ENCODE measurements around the gene PTPRM. TPM values are rescaled to one million over a fixed set of nuclear protein-coding genes. Genes with fewer than 3 reads are reported as not detected.

PTPRM gene
- total and polyA plus RNA-seq, 2 of the 8 experiments (the other 6 are each of a cell fraction or from before 2014, with no cell fraction given), result 4.1 to 7.0 TPM

DNA sequence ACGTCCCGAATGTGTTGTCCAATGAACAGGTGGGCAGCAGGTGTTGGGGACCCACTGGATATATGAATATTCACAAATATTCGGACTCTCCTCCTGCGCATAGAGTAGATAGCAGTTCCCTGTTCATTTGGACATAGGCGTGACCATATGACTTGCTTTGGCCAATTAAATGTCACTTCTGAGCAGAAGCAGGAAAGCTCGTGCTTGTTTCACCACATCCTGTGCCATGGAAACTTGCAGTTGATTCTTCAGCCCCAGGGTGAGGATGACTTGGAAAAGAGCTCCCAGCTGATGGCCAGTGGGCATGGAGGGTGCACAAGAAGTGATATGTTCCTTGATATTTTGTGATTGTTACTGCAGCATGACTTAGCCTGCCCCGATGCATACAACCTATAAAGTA is 52.6 kb downstream of the PTPRM start:
- H3K79me2 ChIP-seq (ENCODE audit: control insufficient read depth in 1 of 2, insufficient read depth in 2 of 2, low read length in 2 of 2), result no peaks in the 10 kb centered on the region
- DNase-seq (ENCODE audit: low read depth in 1 of 2, low spot score in 2 of 2) (no peak), FAIRE-seq (no peak)
- H2AFZ ChIP-seq (ENCODE audit: low read length), result no peak overlapping the region
- H2BK15ac ChIP-seq (ENCODE audit: low read length), result no peak overlapping the region
- no peaks in the 10 kb centered on the region for H3K79me1 ChIP-seq (ENCODE audit: low read depth, low read length)
- H3K4me1 ChIP-seq (replicated peaks in 1 of 4; ENCODE audit: control insufficient read depth in 3 of 4, insufficient read depth in 4 of 4, low read length in 3 of 4), result peaks cover 0 to 3% (median 0%) of the 10 kb centered on the region in 4 experiments; a peak in 1 of 7 replicates
- H4K8ac ChIP-seq (ENCODE audit: extremely low read depth, insufficient read depth, low read length), result no peak overlapping the region
- CTCF ChIA-PET (ENCODE audit: partially characterized antibody), result interaction anchor here (0.7 to 1.8 kb wide), 3 partner anchors 12 to 252 kb away, joined by 3 to 5 read pairs (median 3); no protein-coding TSS in a partner anchor
- POLR2A ChIA-PET (ENCODE audit: partially characterized antibody), result interaction anchor here (0.5 kb wide), 1 partner anchor 222 kb away, joined by 3 read pairs; no protein-coding TSS in a partner anchor
- H2BK20ac ChIP-seq (ENCODE audit: low read length), result no peak overlapping the region
- no peaks in the 10 kb centered on the region for H3K9me3 ChIP-seq (ENCODE audit: insufficient read depth in 2 of 2, low read depth in 1 of 2, low read length in 1 of 2)
- H2AK5ac ChIP-seq (ENCODE audit: low read depth, low read length), result no peak overlapping the region
- no peak overlapping the region for H3K4me2 ChIP-seq (ENCODE audit: insufficient read depth in 1 of 2, low read depth in 2 of 2, low read length in 2 of 2)
- H3K27ac ChIP-seq (ENCODE audit: low read depth, low read length), result no peak overlapping the region
- H3K18ac ChIP-seq (ENCODE audit: extremely low read depth, low read length), result no peak overlapping the region
- H3K23me2 ChIP-seq (ENCODE audit: low read depth, low read length), result no peaks in the 10 kb centered on the region; the same call in 1 of the 2 replicates
- H3K9ac ChIP-seq (replicated peaks in 1 of 4; ENCODE audit: extremely low read depth in 1 of 4, low read depth in 3 of 4, low read length in 3 of 4), result no peak overlapping the region
- H4K20me1 ChIP-seq (replicated peaks in 1 of 2; ENCODE audit: control insufficient read depth in 1 of 2, insufficient read depth in 2 of 2, low read length in 2 of 2), result no peaks in the 10 kb centered on the region
- no peak overlapping the region for H4K5ac ChIP-seq (ENCODE audit: insufficient read length, low read depth, low read length)
- no peak overlapping the region for H4K91ac ChIP-seq (replicated peaks; ENCODE audit: insufficient read length, low read length)
- H3K56ac ChIP-seq (replicated peaks; ENCODE audit: insufficient read length, low read depth, low read length), result no peak overlapping the region
- H2BK120ac ChIP-seq (replicated peaks; ENCODE audit: low read depth, low read length), result no peak overlapping the region
- H3K27me3 ChIP-seq (replicated peaks in 1 of 4; ENCODE audit: control insufficient read depth in 3 of 4, extremely low read depth in 1 of 4, insufficient read depth in 3 of 4, low read length in 3 of 4), result no peaks in the 10 kb centered on the region
- TF ChIP-seq POU5F1 (IDR thresholded peaks at IDR 0.05; ENCODE audit: low read depth, low read length), result no peak
- TF ChIP-seq EGR1 (IDR thresholded peaks at IDR 0.05; ENCODE audit: borderline replicate concordance, low read depth, low read length), result no peak
- TF ChIP-seq TAF1 (IDR thresholded peaks at IDR 0.05; ENCODE audit: low read depth, low read length), result no peak
- TF ChIP-seq HDAC2 (IDR thresholded peaks at IDR 0.05; ENCODE audit: borderline replicate concordance in 1 of 2, low read depth in 2 of 2, low read length in 2 of 2), result no peak
- TF ChIP-seq SAP30 (IDR thresholded peaks at IDR 0.05; ENCODE audit: insufficient read depth, insufficient replicate concordance, low read length), result no peak
- TF ChIP-seq SIX5 (IDR thresholded peaks at IDR 0.05; ENCODE audit: low read depth, low read length), result no peak
- TF ChIP-seq EP300 (IDR thresholded peaks at IDR 0.05; ENCODE audit: borderline replicate concordance in 1 of 2, low read depth in 2 of 2, low read length in 2 of 2), result no peak
- no peak for TF ChIP-seq KDM1A (IDR thresholded peaks at IDR 0.05; ENCODE audit: borderline replicate concordance, low read length)
- no peak for TF ChIP-seq RAD21 (IDR thresholded peaks at IDR 0.05 in 1 of 2, conservative IDR thresholded peaks at IDR 0.05 in 1 of 2; ENCODE audit: low read depth in 2 of 2, low read length in 2 of 2)
- no peak for TF ChIP-seq POLR2A (IDR thresholded peaks at IDR 0.05; ENCODE audit: control extremely low read depth in 1 of 2, low read depth in 2 of 2, low read length in 2 of 2)
- no peak for TF ChIP-seq SP2 (IDR thresholded peaks at IDR 0.05; ENCODE audit: low read length)
- 95% methylated on average over 7 of the region's 7 CpGs; no CpG with 5 or more reads in 1 of the 2 experiments for WGBS, 2 experiments (ENCODE audit: extremely low coverage in 1 of 2, insufficient coverage in 1 of 2, insufficient read length in 1 of 2, insufficient replicate concordance in 2 of 2, low coverage in 1 of 2, low lambda C conversion rate in 2 of 2, missing lambda C conversion rate in 1 of 2)
- no peak overlapping the region for H3K4me3 ChIP-seq (ENCODE audit: extremely low read depth in 1 of 4, insufficient read depth in 2 of 4, low read depth in 3 of 4, low read length in 4 of 4)
- H3K36me3 ChIP-seq (ENCODE audit: control insufficient read depth in 2 of 4, insufficient read depth in 4 of 4, low read length in 3 of 4), result no peaks in the 10 kb centered on the region
- H2BK12ac ChIP-seq (ENCODE audit: low read depth, low read length), result no peak overlapping the region
- no peak overlapping the region for H3K4ac ChIP-seq (replicated peaks; ENCODE audit: insufficient read length, low read depth, low read length)
- H3K14ac ChIP-seq (ENCODE audit: insufficient read length), result no peak overlapping the region
- no peak overlapping the region for H2BK5ac ChIP-seq (ENCODE audit: low read depth, low read length)
- no peak overlapping the region for H3K23ac ChIP-seq (ENCODE audit: insufficient read length)
